Parathyroid adenoma (tissue), 2 donors: ENCODE data around the gene CRYGC.

Experiments used
- H2AFZ ChIP-seq: fragments of 300-600 bp; sonication (generic); one replicate; pipeline ENCODE4 v1.7.0; 2017; ENCODE audit warnings: antibody characterized with exemption, mild to moderate bottlenecking
- H3K27ac ChIP-seq: fragments of 300-600 bp; sonication (generic); one replicate; pipeline ENCODE4 v1.7.0; 2017
- H3K27me3 ChIP-seq: fragments of 300-600 bp; sonication (generic); one replicate; pipeline ENCODE4 v1.7.0; 2017; ENCODE audit warnings: low read length; ENCODE audit not compliant: control insufficient read depth, insufficient read depth
- H3K36me3 ChIP-seq: fragments of 300-600 bp; sonication (generic); one replicate; pipeline ENCODE4 v1.7.0; 2017; ENCODE audit warnings: low read length; ENCODE audit not compliant: control insufficient read depth, insufficient read depth
- H3K4me1 ChIP-seq: fragments of 300-600 bp; sonication (generic); one replicate; pipeline ENCODE4 v1.7.0; 2017; ENCODE audit warnings: control low read depth
- H3K4me2 ChIP-seq: fragments of 300-600 bp; sonication (generic); one replicate; pipeline ENCODE4 v1.7.0; 2017; ENCODE audit warnings: low read length
- H3K4me3 ChIP-seq: fragments of 300-600 bp; sonication (generic); one replicate; pipeline ENCODE4 v1.7.0; 2017; ENCODE audit warnings: low read depth, low read length
- H3K79me2 ChIP-seq: fragments of 300-600 bp; sonication (generic); one replicate; pipeline ENCODE4 v1.7.0; 2017; ENCODE audit warnings: control low read depth
- H3K9ac ChIP-seq: fragments of 300-600 bp; sonication (generic); one replicate; pipeline ENCODE4 v1.7.0; 2017; ENCODE audit warnings: mild to moderate bottlenecking
- H3K9me3 ChIP-seq: fragments of 300-600 bp; sonication (generic); one replicate; pipeline ENCODE4 v1.7.0; 2017; ENCODE audit warnings: low read length; ENCODE audit not compliant: control insufficient read depth
- CTCF ChIP-seq: fragments of 300-600 bp; sonication (generic); IDR thresholded peaks from one replicate; pipeline ENCODE4 v1.7.0; 2017; ENCODE audit warnings: antibody characterized with exemption, mild to moderate bottlenecking
- donor health status: primary hyperparathyroidism.

CRYGC gene

GRCh38 chr2:208153156-208153555, 23.5 kb upstream of the CRYGC start:
- H3K36me3 ChIP-seq: no peaks in the 10 kb centered on the region
- no peaks in the 10 kb centered on the region for H3K9me3 ChIP-seq
- no peak overlapping the region for H3K9ac ChIP-seq
- no peak overlapping the region for H3K4me2 ChIP-seq
- H3K27me3 ChIP-seq: no peaks in the 10 kb centered on the region
- H2AFZ ChIP-seq: no peak overlapping the region
- no peaks in the 10 kb centered on the region for H3K79me2 ChIP-seq
- no peak for TF ChIP-seq CTCF
- H3K27ac ChIP-seq: no peak overlapping the region
- H3K4me3 ChIP-seq: no peak overlapping the region
- no peaks in the 10 kb centered on the region for H3K4me1 ChIP-seq

GRCh38 chr2:208150956-208151355, 21.3 kb upstream of the CRYGC start:
- Histone ChIP-seq H3K79me2 (no peaks in the 10 kb centered on the region), H3K36me3 (no peaks in the 10 kb centered on the region), H3K9ac (no peak overlapping the region), H3K4me1 (no peaks in the 10 kb centered on the region), H3K4me2 (no peak overlapping the region), H3K27me3 (no peaks in the 10 kb centered on the region), H2AFZ (no peak overlapping the region), H3K4me3 (no peak overlapping the region), H3K27ac (no peak overlapping the region), H3K9me3 (no peaks in the 10 kb centered on the region)
- TF ChIP-seq CTCF: no peak

GRCh38 chr2:208150094-208150493, 20.5 kb upstream of the CRYGC start:
- no peak for TF ChIP-seq CTCF
- Histone ChIP-seq H3K36me3 (no peaks in the 10 kb centered on the region), H2AFZ (no peak overlapping the region), H3K27ac (no peak overlapping the region), H3K27me3 (no peaks in the 10 kb centered on the region), H3K4me3 (no peak overlapping the region), H3K9ac (no peak overlapping the region), H3K4me2 (no peak overlapping the region), H3K4me1 (no peaks in the 10 kb centered on the region), H3K79me2 (no peaks in the 10 kb centered on the region), H3K9me3 (no peaks in the 10 kb centered on the region)

GRCh38 chr2:208148803-208149202, 19.2 kb upstream of the CRYGC start:
- H3K9ac ChIP-seq: no peak overlapping the region
- H3K27me3 ChIP-seq: no peaks in the 10 kb centered on the region
- peak; percentile 20 for TF ChIP-seq CTCF
- no peak overlapping the region for H3K4me3 ChIP-seq
- H3K4me1 ChIP-seq: no peaks in the 10 kb centered on the region
- H2AFZ ChIP-seq: no peak overlapping the region
- no peak overlapping the region for H3K27ac ChIP-seq
- H3K79me2 ChIP-seq: no peaks in the 10 kb centered on the region
- no peaks in the 10 kb centered on the region for H3K36me3 ChIP-seq
- H3K4me2 ChIP-seq: no peak overlapping the region
- H3K9me3 ChIP-seq: no peaks in the 10 kb centered on the region

- Histone ChIP-seq H3K4me1 (no peaks in the 10 kb centered on the region), H3K27ac (no peak overlapping the region), H3K27me3 (no peaks in the 10 kb centered on the region), H3K9ac (no peak overlapping the region), H3K4me2 (no peak overlapping the region), H3K36me3 (no peaks in the 10 kb centered on the region), H3K9me3 (no peaks in the 10 kb centered on the region), H2AFZ (no peak overlapping the region), H3K4me3 (no peak overlapping the region), H3K79me2 (no peaks in the 10 kb centered on the region)
- TF ChIP-seq CTCF: no peak
Measured at GRCh38 chr2:208147759-208148158, 18.1 kb upstream of the CRYGC start.
